Vagina (tissue), 2 donors: ENCODE measurements around the gene MICAL2. TPM values are rescaled to one million over a fixed set of nuclear protein-coding genes. Genes with fewer than 3 reads are reported as not detected.
A peak's percentile ranks its signal among the peaks of the same experiment; 100 is the strongest.

Experiments
- DNase-seq, 2 donors: peaks; one replicate each; pipeline ENCODE4 v3.0.0-alpha.2; 2017; ENCODE audit errors: extremely low spot score in 2 of 2
- H3K27ac ChIP-seq: fragments of 200-600 bp; sonication (generic); one replicate; pipeline ENCODE4 v1.5.1; 2019
- H3K27me3 ChIP-seq: fragments of 200-600 bp; sonication (generic); one replicate; pipeline ENCODE4 v1.5.1; 2019
- H3K36me3 ChIP-seq, 2 donors: fragments of 200-600 bp; sonication (generic); one replicate each; pipeline ENCODE4 v1.5.1; 2017 to 2019
- H3K4me1 ChIP-seq: fragments of 200-600 bp; sonication (generic); one replicate; pipeline ENCODE4 v1.5.1; 2019
- H3K4me3 ChIP-seq, 2 donors: fragments of 200-600 bp; sonication (generic); 1 replicate in 1 of 2; 2 replicates in 1 of 2; pipeline ENCODE4 v1.5.1; 2016 to 2019
- H3K9me3 ChIP-seq: fragments of 200-600 bp; sonication (generic); one replicate; pipeline ENCODE4 v1.5.1; 2019
- CTCF ChIP-seq, 3 experiments: fragments of 450-650 bp in 2 of 3; fragments of 200-600 bp in 1 of 3; sonication (generic) in 1 of 3; IDR thresholded peaks; one replicate each; pipeline ENCODE4 v1.5.1; 2017 to 2019; ENCODE audit warnings: antibody characterized with exemption in 3 of 3, mild to moderate bottlenecking in 2 of 3, moderate library complexity in 2 of 3
- POLR2A ChIP-seq, 2 donors: fragments of 450-650 bp; IDR thresholded peaks; one replicate each; pipeline ENCODE4 v1.6.1; 2017; ENCODE audit warnings: antibody characterized with exemption in 2 of 2, mild to moderate bottlenecking in 2 of 2, moderate library complexity in 2 of 2
- POLR2AphosphoS5 ChIP-seq, 2 donors: sonication (generic); formaldehyde crosslinking; IDR thresholded peaks; one replicate each; pipeline ENCODE4 v1.9.0; 2017; ENCODE audit warnings: antibody characterized with exemption in 2 of 2, mild to moderate bottlenecking in 2 of 2, low read depth in 1 of 2; ENCODE audit not compliant: insufficient read depth in 1 of 2
- intact Hi-C: fragments of 100-400 bp; cut with DNase I; formaldehyde crosslinking; loops from one replicate; pipeline ENCODE4 v1.15.1; 2023
- total RNA-seq: library from RNA; depleted of rRNA; stranded (reverse); fragments of >200 nt; gene quantifications from one replicate; pipeline ENCODE4 v1.2.3, GENCODE V29; 2016

The MICAL2 gene
- total RNA-seq, 1 donor from 2014 or later: 41.7 TPM

- H3K27me3 ChIP-seq: no peaks in the 10 kb centered on the region
- peak overlapping the region in 1 of 2 donors; percentile 3 for H3K4me3 ChIP-seq
- TF ChIP-seq CTCF (IDR thresholded peaks at IDR 0.05) (no peak), POLR2AphosphoS5 (IDR thresholded peaks at IDR 0.05; ENCODE audit: insufficient read depth in 1 of 2, low read depth in 1 of 2) (peak; percentile 74 to 90), POLR2A (IDR thresholded peaks at IDR 0.05) (no peak)
- intact Hi-C loops: loop anchor here (10.0 kb wide), 1 partner anchor 138 kb away; no protein-coding TSS in a partner anchor
- H3K9me3 ChIP-seq: no peaks in the 10 kb centered on the region
- H3K27ac ChIP-seq: peak overlapping the region; percentile 88
- DNase-seq: peak in 1 of 2 donors; percentile 94
- no peaks in the 10 kb centered on the region for H3K36me3 ChIP-seq
- peaks cover 52% of the 10 kb centered on the region for H3K4me1 ChIP-seq
Observed at GRCh38 chr11:12086271-12087074, 23.9 kb upstream of the MICAL2 start.

- TF ChIP-seq CTCF (IDR thresholded peaks at IDR 0.05): no peak
- TF ChIP-seq POLR2AphosphoS5 (IDR thresholded peaks at IDR 0.05; ENCODE audit: insufficient read depth in 1 of 2, low read depth in 1 of 2): no peak
- no peak for TF ChIP-seq POLR2A (IDR thresholded peaks at IDR 0.05)
- Histone ChIP-seq H3K4me3 (no peak overlapping the region), H3K27ac (peak overlapping the region; percentile 88), H3K9me3 (no peaks in the 10 kb centered on the region), H3K4me1 (peaks cover 52% of the 10 kb centered on the region), H3K27me3 (no peaks in the 10 kb centered on the region), H3K36me3 (no peaks in the 10 kb centered on the region)
- intact Hi-C loops: loop anchor here (10.0 kb wide), 1 partner anchor 137 kb away; no protein-coding TSS in a partner anchor
- no peak for DNase-seq
Observed at GRCh38 chr11:12087075-12088004, 23.1 kb upstream of the MICAL2 start.

GRCh38 chr11:12088047-12088481 is 22.3 kb upstream of the MICAL2 start:
- no peak overlapping the region for H3K4me3 ChIP-seq
- H3K9me3 ChIP-seq: no peaks in the 10 kb centered on the region
- H3K36me3 ChIP-seq: no peaks in the 10 kb centered on the region
- intact Hi-C loops: loop anchor here (10.0 kb wide), 1 partner anchor 137 kb away; no protein-coding TSS in a partner anchor
- peaks cover 52% of the 10 kb centered on the region for H3K4me1 ChIP-seq
- no peaks in the 10 kb centered on the region for H3K27me3 ChIP-seq
- peak overlapping the region; percentile 88 for H3K27ac ChIP-seq
- no peak for TF ChIP-seq CTCF (IDR thresholded peaks at IDR 0.05)
- no peak for TF ChIP-seq POLR2A (IDR thresholded peaks at IDR 0.05)
- no peak for TF ChIP-seq POLR2AphosphoS5 (IDR thresholded peaks at IDR 0.05; ENCODE audit: insufficient read depth in 1 of 2, low read depth in 1 of 2)
- no peak for DNase-seq

GRCh38 chr11:12088531-12088930 is 21.9 kb upstream of the MICAL2 start:
- no peak overlapping the region for H3K4me3 ChIP-seq
- intact Hi-C loops: loop anchor here (10.0 kb wide), 1 partner anchor 136 kb away; no protein-coding TSS in a partner anchor
- no peaks in the 10 kb centered on the region for H3K9me3 ChIP-seq
- H3K36me3 ChIP-seq: no peaks in the 10 kb centered on the region
- H3K27me3 ChIP-seq: no peaks in the 10 kb centered on the region
- peaks cover 52% of the 10 kb centered on the region for H3K4me1 ChIP-seq
- H3K27ac ChIP-seq: peak overlapping the region; percentile 88
- no peak for TF ChIP-seq CTCF (IDR thresholded peaks at IDR 0.05)
- TF ChIP-seq POLR2A (IDR thresholded peaks at IDR 0.05): no peak
- no peak for TF ChIP-seq POLR2AphosphoS5 (IDR thresholded peaks at IDR 0.05; ENCODE audit: insufficient read depth in 1 of 2, low read depth in 1 of 2)
- no peak for DNase-seq
